NCI-H226 (cell line): ENCODE data around the gene NPTXR.

ENCODE experiments used
- DNase-seq: peaks from one replicate; pipeline ENCODE4 v3.0.0-alpha.2; 2015

NPTXR gene

DNA sequence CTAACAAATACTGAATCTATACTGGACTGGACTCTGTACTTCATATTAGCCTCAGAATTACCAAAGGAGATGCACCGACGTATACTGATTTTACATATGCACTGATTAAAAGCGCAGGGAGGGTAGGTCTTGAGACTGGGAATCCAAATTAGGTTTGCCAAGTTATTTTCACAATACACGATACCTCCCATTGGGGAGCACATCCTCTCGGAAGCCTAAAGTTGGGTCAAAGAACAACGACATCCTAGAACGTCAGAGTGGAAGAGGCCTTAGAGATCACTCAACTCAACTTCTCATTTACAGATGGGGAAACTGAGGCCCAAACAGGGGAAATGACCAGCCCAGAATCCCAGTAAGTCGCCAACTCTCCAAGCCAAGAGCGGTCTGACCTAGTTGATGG, 50.5 kb downstream of the NPTXR start:
- no peak for DNase-seq

DNA sequence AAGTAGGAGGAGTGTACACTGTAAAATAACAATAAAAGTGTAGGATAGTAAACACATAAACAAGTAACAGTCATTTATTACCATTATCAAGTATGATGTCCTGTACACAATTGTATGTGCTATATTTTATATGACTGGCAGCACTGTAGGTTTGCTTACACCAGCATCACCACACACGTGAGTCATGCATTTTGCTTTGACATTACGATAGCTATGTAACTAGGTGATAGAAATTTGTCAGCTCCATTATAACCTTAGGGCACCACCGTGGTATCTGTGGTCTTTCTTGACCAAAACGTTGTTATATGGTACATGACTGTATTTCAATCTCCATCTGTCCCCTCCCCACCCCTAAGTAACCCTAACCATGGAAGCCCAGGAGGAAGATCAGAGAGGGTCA, 51.0 kb downstream of the NPTXR start:
- peak; percentile 12 for DNase-seq

DNA sequence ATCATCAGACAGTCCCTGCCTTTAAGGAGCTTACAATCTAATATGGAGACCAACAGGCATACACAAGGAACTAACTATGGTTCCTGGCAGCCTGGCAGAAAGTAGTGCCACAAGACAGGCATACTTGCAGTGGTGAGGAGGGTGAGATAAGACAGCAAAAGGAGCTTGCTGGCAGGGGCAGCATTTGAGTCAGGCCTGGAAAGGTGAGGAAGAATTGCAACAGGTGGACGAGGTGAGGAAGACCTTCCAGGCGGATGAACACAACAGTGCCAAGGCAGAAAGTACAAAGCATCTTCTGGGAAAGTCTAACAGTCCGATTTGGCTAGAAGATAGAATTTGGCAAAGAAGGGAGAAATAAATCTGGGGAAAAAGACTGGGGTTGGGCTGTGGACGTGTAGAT, 54.2 kb downstream of the NPTXR start:
- DNase-seq = no peak

DNA sequence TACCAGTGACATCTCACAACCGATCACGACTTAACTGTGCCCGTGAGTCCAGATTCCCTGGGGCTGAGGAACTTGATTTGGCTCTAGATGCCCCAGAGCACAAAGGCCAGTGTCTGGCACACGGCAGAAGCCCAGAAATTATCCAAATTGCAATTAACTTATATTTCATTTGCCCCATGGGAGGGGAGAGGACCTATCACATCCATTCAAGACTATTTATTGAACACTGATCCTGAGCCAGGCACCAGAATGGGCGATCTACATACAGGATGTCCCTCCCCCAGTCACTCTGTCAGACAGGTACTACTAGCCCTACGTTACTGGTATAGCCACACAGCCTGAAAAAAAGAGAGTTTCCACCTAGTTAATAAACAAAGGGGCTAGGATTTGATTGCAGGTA, 55.0 kb downstream of the NPTXR start:
- DNase-seq = no peak

DNA sequence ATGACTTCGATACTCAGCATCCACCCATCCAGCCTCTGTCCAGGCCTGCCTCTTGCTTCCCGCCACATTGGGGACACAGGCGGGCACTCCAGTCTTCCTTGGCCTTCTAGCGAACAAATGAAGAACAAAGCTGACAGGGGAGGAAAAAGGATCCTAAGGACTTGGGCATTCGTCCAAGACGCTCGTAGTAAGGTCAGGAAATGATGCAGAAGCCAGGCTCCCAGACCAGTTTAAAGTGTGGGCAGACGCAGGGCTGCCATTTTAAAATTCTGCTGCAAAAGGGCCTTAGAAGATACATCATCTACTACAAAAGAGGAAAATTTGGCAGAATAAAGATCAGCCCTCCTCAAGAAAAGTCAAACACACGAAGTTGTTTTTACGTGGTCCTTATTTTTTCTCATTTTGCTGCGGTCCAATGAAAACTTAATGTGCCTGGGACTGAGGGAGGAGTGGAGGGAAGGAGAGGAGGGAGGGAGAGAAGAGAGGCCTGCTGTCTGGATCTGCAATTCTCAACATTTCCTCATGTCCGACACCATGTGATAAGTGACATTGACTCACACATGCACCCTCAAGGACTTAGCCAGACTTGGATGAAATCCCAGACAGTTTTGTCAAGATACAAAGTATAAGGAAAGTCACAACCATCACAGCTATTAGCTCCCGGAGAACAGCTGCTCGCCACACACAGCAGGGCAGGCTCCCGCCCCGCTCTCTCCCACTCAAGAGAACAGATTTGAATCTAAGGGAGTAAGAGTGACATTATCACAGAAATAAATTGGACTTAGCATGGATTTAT, 55.6 kb downstream of the NPTXR start:
- DNase-seq = no peak

DNA sequence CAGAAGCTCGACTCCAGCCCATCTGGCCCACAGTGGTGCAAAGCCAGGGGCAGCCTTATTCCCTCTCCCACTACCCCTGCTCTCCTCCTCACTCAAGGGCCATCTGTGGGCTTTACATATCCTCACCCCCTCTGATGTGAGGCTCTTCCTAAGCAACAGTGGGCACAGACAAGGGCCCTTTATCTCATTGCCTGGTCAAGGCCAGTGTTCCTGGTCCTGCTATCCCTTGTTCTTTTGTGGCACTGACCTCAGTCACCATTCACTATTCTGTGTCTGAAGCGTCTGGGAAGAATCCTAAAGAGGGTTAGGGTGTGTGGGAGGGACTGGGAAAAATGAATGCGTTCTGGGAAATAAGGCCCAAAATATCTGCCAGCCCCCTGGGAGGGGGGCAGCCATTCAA, 57.2 kb downstream of the NPTXR start:
- no peak for DNase-seq

DNA sequence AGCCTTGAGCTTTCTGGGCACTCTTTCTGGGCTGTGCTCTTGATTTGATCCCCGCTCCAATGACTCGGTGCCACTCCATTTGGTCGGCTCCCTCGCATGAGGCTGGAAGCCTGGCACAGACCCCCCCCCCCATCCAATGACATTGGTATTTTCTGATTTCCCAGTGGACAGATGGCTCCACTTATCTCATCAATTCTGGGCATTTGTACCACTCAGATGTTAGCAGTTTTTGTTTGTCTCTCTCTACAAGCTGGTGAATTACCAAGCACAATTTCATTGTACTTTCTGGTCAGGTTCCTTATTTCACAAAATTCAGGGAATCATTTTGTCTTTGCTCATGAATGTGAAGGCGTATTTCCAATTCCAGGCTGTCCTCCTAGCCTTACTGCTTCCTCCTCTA, 59.0 kb downstream of the NPTXR start:
- DNase-seq = no peak

DNA sequence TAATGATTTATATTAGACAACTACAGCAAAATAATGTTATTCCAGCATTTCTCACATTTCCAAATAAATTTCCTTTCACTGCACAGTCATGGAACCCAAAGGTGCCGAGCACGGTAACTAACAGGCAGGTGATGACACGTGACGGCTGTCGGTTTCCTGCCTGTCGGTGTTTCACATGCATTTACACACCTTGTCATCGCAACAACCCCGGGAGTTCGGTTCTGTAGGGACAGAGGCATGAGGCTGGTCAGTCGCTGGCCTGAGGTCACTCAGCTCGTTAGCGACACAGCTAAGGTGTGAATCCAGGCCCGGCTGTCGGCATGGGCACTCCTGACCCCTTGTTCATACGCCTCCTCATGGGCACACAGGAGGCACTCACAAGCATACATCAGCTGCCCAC, 59.8 kb downstream of the NPTXR start:
- no peak for DNase-seq

DNA sequence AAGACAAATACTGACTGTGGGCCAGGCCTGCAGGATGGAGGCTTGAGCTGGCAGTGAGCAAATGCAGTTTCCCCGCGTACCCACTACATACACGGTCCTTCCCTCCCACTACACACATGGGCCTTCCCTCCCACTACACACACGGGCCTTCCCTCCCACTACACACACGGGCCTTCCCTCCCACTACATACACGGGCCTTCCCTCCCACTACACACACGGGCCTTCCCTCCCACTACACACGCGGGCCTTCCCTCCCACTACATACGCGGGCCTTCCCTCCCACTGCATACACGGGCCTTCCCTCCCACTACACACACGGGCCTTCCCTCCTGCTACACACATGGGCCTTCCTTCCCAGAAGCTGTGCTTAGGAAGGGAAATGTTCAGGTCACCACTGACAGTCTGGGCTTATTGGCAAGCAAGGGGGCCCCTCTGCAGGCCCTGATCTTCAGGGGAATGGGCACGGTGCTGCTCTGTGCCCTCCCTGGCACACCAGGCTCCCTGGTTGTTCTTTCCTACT, 60.7 kb downstream of the NPTXR start:
- DNase-seq = no peak

DNA sequence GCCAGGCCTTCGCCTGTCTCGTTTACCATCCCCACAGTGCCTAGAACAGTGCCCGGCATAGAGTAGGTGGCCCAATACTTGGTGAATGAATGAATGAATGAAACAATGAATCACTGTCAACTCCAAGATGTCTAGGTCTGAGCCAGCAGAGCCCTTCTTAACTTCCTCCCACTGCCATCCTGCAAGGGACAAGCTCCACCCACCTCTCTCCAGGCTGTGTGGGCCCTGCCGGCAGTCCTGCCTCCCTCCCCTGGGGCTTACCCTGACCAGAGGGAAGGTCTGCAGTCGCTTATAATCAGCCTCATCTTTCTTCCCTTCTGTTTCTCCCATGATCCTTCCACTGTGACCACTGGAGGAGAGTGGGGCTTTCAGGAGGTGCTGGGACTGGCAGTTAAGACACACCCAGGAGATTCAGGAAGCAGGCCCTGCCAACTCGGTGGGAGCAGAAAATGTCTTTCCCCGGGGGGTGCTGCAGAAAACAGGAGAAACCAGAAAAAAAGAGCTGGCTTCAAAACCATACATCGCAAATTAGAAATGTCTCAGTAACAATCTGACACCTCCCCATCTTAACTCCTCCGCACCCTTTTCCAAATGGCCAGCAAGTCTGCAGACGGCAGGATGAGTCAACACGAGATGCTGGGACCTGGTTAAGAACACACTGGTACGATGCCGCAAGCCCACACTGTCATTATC, 61.3 kb downstream of the NPTXR start:
- DNase-seq = peak; percentile 36

DNA sequence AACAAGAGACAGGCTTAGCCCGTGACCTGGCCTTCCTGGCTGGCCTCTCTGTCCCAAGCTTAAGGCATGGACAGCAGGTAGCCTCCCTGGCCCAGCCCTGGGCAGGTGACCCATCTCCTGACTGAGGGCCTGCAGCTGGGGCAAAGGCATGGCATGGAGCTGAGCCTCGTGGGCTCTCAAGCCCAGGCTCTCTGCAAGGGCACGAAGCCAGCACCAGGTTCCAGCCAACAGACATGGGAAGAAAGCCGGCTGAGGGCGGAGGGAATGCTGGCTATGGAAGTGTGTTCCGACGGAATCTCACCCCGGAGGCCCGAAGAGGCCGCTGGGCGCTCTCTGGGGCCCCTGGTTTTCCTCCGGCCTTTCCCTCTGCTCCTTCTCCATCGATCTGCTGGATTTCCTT, 62.8 kb downstream of the NPTXR start:
- no peak for DNase-seq

DNA sequence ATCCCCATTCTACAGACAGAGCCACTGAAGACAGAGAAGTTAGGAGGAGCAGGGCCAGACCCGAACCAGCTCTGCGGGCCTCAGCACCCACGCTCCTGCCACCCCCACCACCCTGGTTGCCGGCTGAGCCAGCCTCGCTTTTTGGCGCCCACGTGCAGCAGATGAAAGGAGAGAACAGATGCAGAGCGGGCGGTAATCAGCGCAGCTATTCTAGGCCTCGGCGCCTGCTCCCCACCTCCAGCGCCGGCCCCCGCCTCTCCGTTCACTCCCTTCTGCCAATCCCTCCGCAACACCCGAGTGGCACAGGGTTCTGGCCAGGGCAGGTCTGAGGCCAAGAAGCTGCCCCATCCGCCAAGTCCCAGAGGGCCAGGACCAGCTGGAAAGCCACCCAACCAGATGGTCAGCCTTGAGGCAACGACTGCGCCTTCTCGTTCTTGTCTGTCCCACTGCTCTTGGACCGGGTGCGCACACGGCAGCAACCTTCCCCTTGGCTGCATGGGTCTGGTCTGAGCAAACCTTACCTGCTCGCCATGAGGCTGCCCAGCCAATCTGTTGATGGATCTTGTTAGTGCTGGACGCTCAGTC, 66.6 kb downstream of the NPTXR start:
- DNase-seq = no peak

DNA sequence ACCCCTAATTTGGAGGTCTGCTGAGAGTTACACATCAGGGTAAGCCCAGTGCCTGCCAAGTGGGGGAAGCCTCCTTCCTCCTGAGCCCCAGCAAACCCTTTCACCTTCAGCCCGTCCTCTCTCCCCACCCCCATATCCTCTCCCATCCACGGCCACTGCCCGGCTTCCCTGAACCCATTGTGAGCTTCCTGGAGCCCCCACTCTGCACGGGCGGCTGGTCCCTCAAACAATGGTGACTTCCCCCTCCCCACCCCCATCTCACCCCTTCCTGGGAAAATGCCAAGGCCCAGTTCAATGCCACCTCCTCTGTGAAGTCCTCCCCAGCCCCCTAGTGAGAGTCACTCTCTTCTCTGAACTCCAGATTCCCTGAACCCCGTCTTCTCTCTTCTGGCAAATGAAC, 67.7 kb downstream of the NPTXR start:
- no peak for DNase-seq

DNA sequence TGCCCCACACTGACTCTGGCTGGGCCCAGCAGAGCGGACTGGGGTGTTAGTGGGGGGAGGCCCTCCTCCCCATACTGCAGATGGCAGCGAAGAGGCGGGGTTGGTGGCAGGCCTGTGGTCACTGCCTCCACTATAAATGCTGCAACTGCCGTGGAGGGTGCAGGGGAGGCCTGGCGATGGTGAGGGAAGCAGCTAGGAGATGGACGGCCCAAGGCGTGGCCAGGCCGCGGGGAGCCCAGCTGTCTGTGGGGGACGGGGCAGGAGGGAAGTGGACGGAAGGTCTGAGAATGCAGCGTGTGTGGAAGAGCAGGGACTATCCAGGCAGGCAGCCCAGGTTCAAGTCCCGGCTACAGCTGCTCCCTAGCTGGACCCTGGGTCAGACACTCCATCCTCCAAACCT, 68.2 kb downstream of the NPTXR start:
- DNase-seq = no peak

DNA sequence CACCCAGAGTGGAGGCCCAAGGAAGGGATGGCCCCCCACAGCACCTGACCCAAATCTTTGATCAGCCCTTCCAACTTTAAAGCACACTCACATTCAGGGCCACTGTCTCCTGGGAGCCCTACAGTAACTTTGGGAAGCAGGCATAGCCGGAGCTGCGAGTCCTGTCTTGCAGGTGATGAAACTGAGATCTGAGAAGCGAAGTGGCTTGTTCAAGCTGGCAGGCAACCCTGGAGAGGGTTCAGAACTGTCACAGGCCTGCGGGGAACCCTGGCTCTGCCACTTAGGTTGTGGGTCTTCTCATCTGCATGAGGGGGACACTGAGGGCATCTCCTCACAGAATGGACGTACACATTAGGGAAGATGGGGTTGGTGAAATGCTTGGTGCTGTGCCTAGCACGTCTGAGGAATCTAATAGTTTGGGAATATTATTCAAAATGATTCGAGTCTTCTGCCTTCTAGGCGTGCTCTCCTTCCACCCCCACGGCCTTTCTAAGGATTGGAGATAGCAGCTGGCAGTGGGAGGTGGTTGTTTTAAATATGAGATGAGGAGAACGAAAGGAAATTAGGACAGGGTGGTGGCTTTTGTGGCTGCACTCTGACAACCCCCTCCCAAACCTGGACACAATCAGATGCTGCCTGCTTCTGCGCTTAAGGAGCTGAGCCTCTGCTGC, 69.2 kb downstream of the NPTXR start:
- DNase-seq = no peak

DNA sequence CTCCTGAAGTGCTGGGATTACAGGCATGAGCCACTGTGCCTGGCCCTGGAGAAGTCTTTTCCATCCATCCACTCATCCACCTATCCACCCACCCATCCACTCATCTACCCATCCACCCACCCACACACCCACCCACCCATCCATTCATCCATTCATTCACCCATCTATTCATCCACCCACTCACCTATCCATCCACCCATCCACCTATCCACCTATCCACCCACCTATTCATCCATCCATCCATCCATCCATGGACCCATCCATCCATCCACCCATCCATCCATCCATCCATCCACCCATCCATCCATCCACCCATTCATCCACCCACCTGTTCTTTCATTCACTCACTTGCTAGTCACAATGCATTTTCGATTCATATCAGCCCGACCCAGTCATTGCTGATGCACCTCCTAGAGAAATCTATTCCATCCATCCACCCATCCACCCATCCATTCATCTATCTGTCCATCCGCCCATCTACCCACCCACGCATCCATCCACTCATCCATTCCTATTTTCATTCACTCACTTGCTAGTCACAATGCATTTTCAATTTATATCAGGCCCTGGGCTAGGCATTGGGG, 70.4 kb downstream of the NPTXR start:
- DNase-seq = no peak

DNA sequence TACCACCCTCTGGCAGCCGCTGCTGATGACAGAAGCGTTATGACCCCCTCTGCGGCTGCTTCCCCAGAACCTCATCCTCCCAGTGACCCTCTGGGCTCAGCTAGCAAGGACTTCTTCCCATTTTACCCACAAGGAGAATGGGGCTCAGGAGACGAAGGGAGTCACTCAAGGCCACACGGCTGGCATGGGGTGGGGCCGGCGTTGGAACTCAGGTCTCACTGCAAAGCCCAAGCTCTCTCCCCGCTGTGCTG, 71.3 kb downstream of the NPTXR start:
- no peak for DNase-seq

DNA sequence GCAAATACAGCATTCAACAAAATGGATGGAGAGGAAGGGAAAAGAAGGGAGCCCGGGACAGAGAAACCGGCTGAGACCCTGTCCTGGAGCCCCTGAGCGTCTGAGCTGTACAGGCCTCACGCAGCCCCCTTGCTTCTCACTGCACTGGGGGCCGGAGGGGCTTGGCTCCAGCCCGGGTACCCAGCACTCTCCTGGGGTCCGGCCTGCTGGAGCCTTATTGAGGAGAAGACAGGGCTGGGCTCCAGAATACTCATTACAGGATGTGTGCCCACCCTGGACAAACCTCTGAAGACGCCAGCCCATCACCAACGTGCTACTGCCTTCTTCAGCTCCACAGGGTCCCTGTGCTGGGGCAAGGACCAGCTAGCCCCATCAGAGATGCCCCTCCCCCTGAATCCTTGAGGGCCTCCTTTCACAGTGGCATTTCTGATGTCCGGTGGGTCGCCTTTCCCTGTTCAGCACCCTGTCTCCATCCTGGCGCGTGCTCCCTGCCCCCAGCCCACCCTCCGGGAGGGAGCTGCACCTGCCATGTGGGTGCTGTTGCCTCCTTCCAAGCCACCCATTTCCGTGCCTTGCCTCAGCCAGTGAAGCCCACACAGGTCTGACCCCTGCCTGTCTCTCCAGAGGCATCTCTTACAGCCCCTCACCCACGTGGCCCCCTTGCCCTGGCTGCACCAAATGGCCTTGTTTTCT, 73.4 kb downstream of the NPTXR start:
- no peak for DNase-seq
